ENCODE data around the gene MAJIN.
"Not testable (repeated sequence)": the region's sequence is repeated elsewhere in the genome, so short reads cannot be mapped to it uniquely, and the experiment has no call there.

The MAJIN gene

GRCh38 chr11:64971421-64972233, at the start of gene MAJIN:
TSS of gene MAJIN (minus strand) at chr11:64972108. CDS start at chr11:64959405, 12,703 bp downstream.
- peak; percentile 50 to 82 for DNase-seq (ENCODE audit: low read depth in 2 of 2, low spot score in 1 of 2)

DNA sequence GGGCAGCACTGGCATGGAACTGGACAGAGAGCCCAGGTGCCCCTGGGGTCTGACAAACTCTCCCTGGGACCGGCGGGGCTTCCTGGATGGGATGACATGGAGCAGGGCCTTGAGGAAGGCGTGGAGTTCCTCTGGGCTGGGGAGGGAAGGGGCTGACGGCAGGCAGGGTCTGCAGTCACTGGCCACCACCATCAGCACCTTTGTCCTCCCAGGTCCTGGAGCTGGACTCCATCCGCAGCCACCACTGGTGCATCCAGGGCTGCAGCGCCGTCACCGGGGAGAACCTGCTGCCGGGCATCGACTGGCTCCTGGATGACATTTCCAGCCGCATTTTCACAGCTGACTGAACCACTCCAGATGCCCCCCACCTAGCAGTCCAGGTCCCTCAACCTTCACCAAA, 49.6 kb upstream of the MAJIN start:
- no peak for DNase-seq (ENCODE audit: low read depth in 2 of 2, low spot score in 1 of 2)

DNA sequence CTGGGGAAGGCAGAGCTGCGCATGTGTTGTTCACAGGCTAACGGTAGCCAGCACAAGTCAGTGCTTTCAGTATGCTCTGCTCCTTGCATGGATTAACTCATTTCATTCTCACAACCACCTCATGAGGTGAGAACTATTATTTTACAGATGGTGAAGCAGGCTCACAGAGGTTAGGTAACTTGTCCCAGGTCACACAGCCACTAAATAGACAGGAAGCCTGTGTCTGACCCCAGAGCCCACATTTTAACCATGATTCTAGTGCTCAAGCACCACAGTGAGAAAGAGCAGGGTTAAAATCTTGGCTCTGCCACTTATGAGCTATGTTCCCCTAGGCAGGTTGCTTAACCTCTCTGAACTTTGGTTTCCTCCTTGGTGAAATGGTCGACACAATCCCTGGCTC, 49.1 kb upstream of the MAJIN start:
- no peak for DNase-seq (ENCODE audit: low read depth in 2 of 2, low spot score in 1 of 2)

GRCh38 chr11:65019824-65020223, 47.9 kb upstream of the MAJIN start:
- DNase-seq (ENCODE audit: low read depth in 2 of 2, low spot score in 1 of 2) = no peak

GRCh38 chr11:65017937-65018336, 46.0 kb upstream of the MAJIN start:
- no peak for DNase-seq (ENCODE audit: low read depth in 2 of 2, low spot score in 1 of 2)

DNA sequence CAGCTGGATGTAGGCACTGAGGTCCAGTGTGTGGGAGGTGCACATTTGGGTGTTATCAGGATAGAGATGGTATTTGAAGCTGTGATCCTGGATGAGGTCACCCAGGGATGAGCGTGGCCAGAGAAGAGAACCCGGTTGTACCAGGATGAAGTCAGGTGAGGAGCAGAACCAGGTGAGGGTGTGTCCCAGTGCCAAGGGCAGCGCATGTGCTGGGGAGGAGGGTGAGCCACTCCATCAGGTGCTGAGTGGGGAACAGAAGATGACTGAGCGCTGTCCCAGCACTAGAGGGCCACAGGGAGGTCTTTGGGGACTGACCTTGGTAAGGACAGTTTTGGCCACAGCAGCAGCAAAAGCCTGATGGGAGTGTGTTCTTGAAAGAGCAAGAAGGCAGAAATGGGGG, 44.8 kb upstream of the MAJIN start:
- no peak for DNase-seq (ENCODE audit: low read depth in 2 of 2, low spot score in 1 of 2)

DNA sequence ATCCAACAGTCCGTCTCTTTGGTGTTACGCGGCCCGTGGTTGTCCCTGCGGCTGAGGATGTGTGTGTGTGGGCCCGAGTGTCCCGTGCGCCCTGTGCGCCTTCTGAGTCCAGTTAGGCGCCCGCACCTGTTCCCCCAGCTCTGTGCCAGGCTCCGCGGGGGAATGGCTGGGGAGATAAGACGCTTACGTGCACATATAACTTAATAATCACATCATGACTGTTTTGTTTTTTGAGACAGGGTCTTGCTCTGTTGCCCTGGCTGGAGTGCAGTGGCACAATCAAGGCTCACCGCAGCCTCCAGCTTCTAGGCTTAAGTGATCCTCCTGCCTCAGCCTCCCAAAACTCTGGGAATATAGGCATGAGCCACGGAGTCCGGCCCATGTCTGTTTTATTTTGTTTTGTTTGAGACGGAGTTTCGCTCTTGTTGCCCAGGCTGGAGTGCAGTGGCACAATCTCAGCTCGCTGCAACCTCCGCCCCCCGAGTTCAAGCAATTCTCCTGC, 42.9 kb upstream of the MAJIN start:
- DNase-seq (ENCODE audit: low read depth in 2 of 2, low spot score in 1 of 2) = no peak

DNA sequence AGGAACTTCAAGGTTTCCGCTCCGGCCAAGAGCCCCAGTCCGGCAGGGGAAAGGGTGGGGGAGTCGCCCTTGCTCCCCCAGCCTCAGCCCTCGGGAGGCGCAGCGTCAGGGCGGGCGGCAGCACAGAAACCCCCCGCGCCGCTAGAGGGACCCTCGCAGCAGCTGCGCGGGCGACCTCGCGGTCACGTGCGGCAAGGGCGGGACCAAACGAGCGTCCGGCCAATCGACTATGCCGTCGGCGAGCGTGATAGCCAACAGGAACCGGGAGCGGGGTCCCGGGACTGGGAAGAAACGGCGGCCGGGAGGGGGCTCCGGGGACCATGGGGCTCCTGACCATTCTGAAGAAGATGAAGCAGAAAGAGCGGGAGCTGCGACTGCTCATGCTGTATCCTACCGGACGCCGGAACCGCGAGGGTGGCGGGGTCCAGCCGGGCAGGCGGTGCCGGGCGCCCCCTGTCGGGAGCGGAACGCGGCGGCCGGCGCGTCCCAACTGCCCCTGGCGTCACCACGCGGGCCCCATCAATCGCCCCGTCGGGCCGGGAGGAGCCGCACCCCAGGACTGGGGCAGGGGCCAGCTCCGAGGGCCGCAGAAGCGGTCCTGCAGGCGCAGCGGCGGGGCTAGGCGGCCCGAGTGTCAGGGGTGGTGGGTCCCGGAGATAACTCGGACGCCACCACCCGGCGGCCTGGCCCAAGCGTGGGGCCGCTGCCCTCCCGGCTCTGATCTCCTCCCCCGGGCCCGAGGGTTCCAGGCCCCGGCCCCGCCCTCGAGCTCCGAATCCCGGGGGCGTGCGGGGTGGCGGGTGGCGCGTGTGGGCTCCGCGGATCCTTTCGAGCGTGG, 42.2 kb upstream of the MAJIN start, which contains the start of gene ARL2:
ARL2 (plus strand) TSS at position 273 of the 838 bp plus-strand sequence; CDS start at position 321, 48 bp downstream.
- DNase-seq (ENCODE audit: low read depth in 2 of 2, low spot score in 1 of 2) = peak; percentile 69 to 75

- DNase-seq (ENCODE audit: low read depth in 2 of 2, low spot score in 1 of 2) = peak; percentile 73 to 84
These were observed 41.4 kb upstream of the MAJIN start for GRCh38 chr11:65013130-65013887.

GRCh38 chr11:65008873-65009272, 37.0 kb upstream of the MAJIN start:
- DNase-seq (ENCODE audit: low read depth in 2 of 2, low spot score in 1 of 2) = no peak

DNA sequence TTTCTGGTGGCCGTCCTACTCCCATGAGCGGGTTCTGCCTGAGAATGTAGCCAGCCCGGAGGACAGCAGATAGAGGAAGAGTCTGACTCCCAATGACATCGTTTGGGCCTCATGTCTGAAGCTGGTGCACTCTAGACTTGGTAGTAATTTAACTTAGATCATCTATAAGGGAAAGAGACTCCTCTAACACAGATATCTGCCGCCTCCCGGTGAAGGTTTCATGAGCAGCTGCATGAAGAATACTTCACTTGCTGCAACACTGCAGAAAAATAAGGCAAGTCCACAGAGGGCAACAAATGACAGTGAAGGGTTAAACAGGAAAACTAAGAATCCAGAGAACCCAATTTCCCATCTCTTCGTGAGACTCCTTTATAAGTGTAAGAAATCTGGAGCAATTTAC, 36.1 kb upstream of the MAJIN start:
- no peak for DNase-seq (ENCODE audit: low read depth in 2 of 2, low spot score in 1 of 2)

GRCh38 chr11:65003968-65004367, 32.1 kb upstream of the MAJIN start:
- not testable (repeated sequence) for DNase-seq (ENCODE audit: low read depth in 2 of 2, low spot score in 1 of 2)

DNA sequence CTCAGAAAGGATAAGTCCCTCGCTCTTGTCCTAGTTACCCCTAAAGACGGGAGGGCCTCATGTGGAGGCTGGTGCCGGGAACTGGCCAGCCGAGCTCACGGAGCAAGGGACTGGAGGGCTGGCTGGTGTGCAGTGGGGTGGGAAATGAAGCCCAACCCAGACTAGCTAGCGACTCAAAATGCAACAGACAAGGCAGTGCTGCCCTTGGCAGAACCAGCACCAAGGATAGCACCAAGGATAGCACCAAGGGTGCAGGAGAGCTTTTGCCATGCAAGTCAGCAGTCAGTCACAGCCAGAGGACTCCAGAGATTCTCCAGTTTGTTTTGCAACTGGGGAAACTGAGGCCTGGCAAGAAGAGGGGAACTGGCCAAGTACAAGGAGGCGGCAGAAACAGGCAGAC, 31.4 kb upstream of the MAJIN start:
- DNase-seq (ENCODE audit: low read depth in 2 of 2, low spot score in 1 of 2) = no peak

DNA sequence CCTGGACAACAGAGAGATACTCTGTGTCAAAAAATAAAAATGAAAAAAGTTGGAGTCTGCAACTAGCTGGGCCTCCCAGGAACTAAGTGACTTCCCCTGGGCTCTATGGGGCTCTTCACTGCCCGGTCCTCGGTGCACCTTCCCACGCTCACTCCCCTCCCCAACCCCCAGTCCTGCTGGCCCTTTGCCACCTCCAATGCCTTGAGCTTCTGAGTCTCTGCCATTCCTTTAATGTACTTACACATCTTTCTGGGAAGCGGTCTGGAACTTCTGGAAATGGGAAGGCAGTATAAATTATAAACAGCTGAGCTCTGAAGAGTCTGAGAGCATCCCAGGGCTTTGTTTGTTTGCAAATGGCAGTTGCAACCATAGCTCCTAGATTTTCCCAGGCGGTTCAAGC, 30.8 kb upstream of the MAJIN start:
- no peak for DNase-seq (ENCODE audit: low read depth in 2 of 2, low spot score in 1 of 2)

- no peak for DNase-seq (ENCODE audit: low read depth in 2 of 2, low spot score in 1 of 2)
These were observed 27.6 kb upstream of the MAJIN start for GRCh38 chr11:64999478-64999877.

- no peak for DNase-seq (ENCODE audit: low read depth in 2 of 2, low spot score in 1 of 2)
These were observed 27.0 kb upstream of the MAJIN start for GRCh38 chr11:64998690-64999431.

GRCh38 chr11:64998141-64998540, 26.2 kb upstream of the MAJIN start:
- DNase-seq (ENCODE audit: low read depth in 2 of 2, low spot score in 1 of 2) = no peak

- DNase-seq (ENCODE audit: low read depth in 2 of 2, low spot score in 1 of 2) = no peak
These were observed 24.9 kb upstream of the MAJIN start, which contains the start of gene BATF2 for GRCh38 chr11:64996710-64997380. TSS of gene BATF2 (minus strand) at chr11:64996971. CDS start at chr11:64996914, 57 bp downstream.

- no peak for DNase-seq (ENCODE audit: low read depth in 2 of 2, low spot score in 1 of 2)
These were observed 24.4 kb upstream of the MAJIN start for GRCh38 chr11:64996327-64996709.

- no peak for DNase-seq (ENCODE audit: low read depth in 2 of 2, low spot score in 1 of 2)
These were observed 22.4 kb upstream of the MAJIN start for GRCh38 chr11:64994318-64994717.
